ENCODE results near the gene RNASE13. TPM values are rescaled to one million over a fixed set of nuclear protein-coding genes. Genes with fewer than 3 reads are reported as not detected.

The RNASE13 gene
- polyA plus RNA-seq, 1 experiment = not detected

GRCh38 chr14:21023174-21023573, 11.4 kb downstream of the RNASE13 start:
- ChIA-PET CTCF (interaction anchor here (1.1 to 15.6 kb wide), 5 partner anchors 8 to 83 kb away, joined by 3 to 233 read pairs (median 14); partner anchors contain the start of genes ARHGEF40 and TMEM253), POLR2A (no interaction called here)
- TF ChIP-seq CTCF (IDR thresholded peaks at IDR 0.05; ENCODE audit: insufficient read depth, low read depth, low read length) = no peak
- H3K4me3 ChIP-seq (ENCODE audit: low read depth, low read length) = no peak overlapping the region
- no peaks in the 10 kb centered on the region for H3K36me3 ChIP-seq (ENCODE audit: control insufficient read depth, insufficient read depth, low read length)
- DNase-seq (ENCODE audit: low read depth) = no peak
- peaks cover 42% of the 10 kb centered on the region for H3K27me3 ChIP-seq (ENCODE audit: control insufficient read depth, insufficient read depth, low read length)

GRCh38 chr14:21022686-21023085, 11.9 kb downstream of the RNASE13 start:
- no peaks in the 10 kb centered on the region for H3K36me3 ChIP-seq (ENCODE audit: control insufficient read depth, insufficient read depth, low read length)
- ChIA-PET POLR2A (no interaction called here), CTCF (interaction anchor here (1.1 to 15.6 kb wide), 5 partner anchors 8 to 84 kb away, joined by 3 to 233 read pairs (median 14); partner anchors contain the start of genes ARHGEF40 and TMEM253)
- TF ChIP-seq CTCF (IDR thresholded peaks at IDR 0.05; ENCODE audit: insufficient read depth, low read depth, low read length) = no peak
- no peak overlapping the region for H3K4me3 ChIP-seq (ENCODE audit: low read depth, low read length)
- no peak for DNase-seq (ENCODE audit: low read depth)
- peaks cover 42% of the 10 kb centered on the region for H3K27me3 ChIP-seq (ENCODE audit: control insufficient read depth, insufficient read depth, low read length)

GRCh38 chr14:21020977-21021545, 13.5 kb downstream of the RNASE13 start:
- no peak overlapping the region for H3K4me3 ChIP-seq (ENCODE audit: low read depth, low read length)
- no peak for DNase-seq (ENCODE audit: low read depth)
- H3K27me3 ChIP-seq (ENCODE audit: control insufficient read depth, insufficient read depth, low read length) = peaks cover 37% of the 10 kb centered on the region
- H3K36me3 ChIP-seq (ENCODE audit: control insufficient read depth, insufficient read depth, low read length) = no peaks in the 10 kb centered on the region
- POLR2A ChIA-PET = no interaction called here
- no peak for TF ChIP-seq CTCF (IDR thresholded peaks at IDR 0.05; ENCODE audit: insufficient read depth, low read depth, low read length)
- CTCF ChIA-PET = interaction anchor here (0.6 to 15.6 kb wide), 6 partner anchors 15 to 85 kb away, joined by 3 to 233 read pairs (median 104); partner anchors contain the start of genes RNASE7, SLC39A2, TMEM253 and ZNF219

- DNase-seq (ENCODE audit: low read depth) = no peak
- TF ChIP-seq CTCF (IDR thresholded peaks at IDR 0.05; ENCODE audit: insufficient read depth, low read depth, low read length) = no peak
- POLR2A ChIA-PET = no interaction called here
- Histone ChIP-seq H3K4me3 (ENCODE audit: low read depth, low read length) (no peak overlapping the region), H3K36me3 (ENCODE audit: control insufficient read depth, insufficient read depth, low read length) (no peaks in the 10 kb centered on the region), H3K27me3 (ENCODE audit: control insufficient read depth, insufficient read depth, low read length) (peaks cover 24% of the 10 kb centered on the region)
- CTCF ChIA-PET = interaction anchor here (1.0 to 15.6 kb wide), 9 partner anchors 9 to 87 kb away, joined by 3 to 233 read pairs (median 6); partner anchors contain the start of genes RNASE7, TMEM253 and ZNF219
Measured at GRCh38 chr14:21019366-21019765, 15.2 kb downstream of the RNASE13 start.

- DNase-seq (ENCODE audit: low read depth) = no peak
Measured at GRCh38 chr14:21018781-21019180, 15.8 kb downstream of the RNASE13 start.

More at GRCh38 chr14:21018781-21019180, 15.8 kb downstream of the RNASE13 start:
- ChIA-PET POLR2A (no interaction called here), CTCF (interaction anchor here (1.0 to 15.6 kb wide), 9 partner anchors 9 to 88 kb away, joined by 3 to 233 read pairs (median 6); partner anchors contain the start of genes RNASE7, TMEM253 and ZNF219)
- Histone ChIP-seq H3K27me3 (ENCODE audit: control insufficient read depth, insufficient read depth, low read length) (peaks cover 22% of the 10 kb centered on the region), H3K36me3 (ENCODE audit: control insufficient read depth, insufficient read depth, low read length) (no peaks in the 10 kb centered on the region), H3K4me3 (ENCODE audit: low read depth, low read length) (no peak overlapping the region)
- no peak for TF ChIP-seq CTCF (IDR thresholded peaks at IDR 0.05; ENCODE audit: insufficient read depth, low read depth, low read length)
